H1 (cell line): Measurements from ENCODE around the gene ATOH8. TPM values are rescaled to one million over a fixed set of nuclear protein-coding genes. Genes with fewer than 3 reads are reported as not detected.
A peak's percentile ranks its signal among the peaks of the same experiment; 100 is the strongest.

Experiments used
- CTCF ChIP-seq, 3 experiments: IDR thresholded peaks; 1 replicate in 2 of 3; 2 replicates in 1 of 3; pipeline versions ENCODE4 v1.5.1 to v1.6.1; 2011; ENCODE audit warnings: low read length in 3 of 3, mild to moderate bottlenecking in 3 of 3, inconsistent platforms in 2 of 3, low read depth in 1 of 3, moderate library complexity in 1 of 3; ENCODE audit not compliant: insufficient read depth in 1 of 3; ENCODE audit errors: control extremely low read depth in 1 of 3
- RAD21 ChIP-seq, 2 experiments: IDR thresholded peaks in 1 of 2; conservative IDR thresholded peaks in 1 of 2; 2 replicates each; pipeline ENCODE4 v1.6.1; 2011; ENCODE audit warnings: low read depth in 2 of 2, low read length in 2 of 2, improper control_type of control experiment in 1 of 2, inconsistent platforms in 1 of 2, mild to moderate bottlenecking in 1 of 2, moderate library complexity in 1 of 2
- polyA plus RNA-seq, 7 experiments: library from polyadenylated mRNA; depleted of rRNA in 3 of 7; stranded (reverse) in 5 of 7; unstranded in 2 of 7; fragments of >200 nt in 5 of 7; fragments of 200-250 nt in 2 of 7; gene quantifications; 1 replicate in 5 of 7; 2 replicates in 1 of 7; 4 replicates in 1 of 7; pipeline versions ENCODE4 v1.2.1 to v1.2.3, GENCODE V29; 2011 to 2013; ENCODE audit warnings: missing spikeins in 2 of 7, mixed read lengths in 2 of 7
- total RNA-seq: library from RNA; stranded (reverse); fragmentation: NEBNext Ultra II Directional; extraction: Animal tissue kit (Norgen Biotek cat#: 25700); gene quantifications from 2 replicates; pipeline ENCODE4 v1.2.1, GENCODE V29; 2021

ATOH8 gene
- total and polyA plus RNA-seq, 2 of the 8 experiments (the other 6 are each of a cell fraction or from before 2014, with no cell fraction given): 0.50 to 0.53 TPM

DNA sequence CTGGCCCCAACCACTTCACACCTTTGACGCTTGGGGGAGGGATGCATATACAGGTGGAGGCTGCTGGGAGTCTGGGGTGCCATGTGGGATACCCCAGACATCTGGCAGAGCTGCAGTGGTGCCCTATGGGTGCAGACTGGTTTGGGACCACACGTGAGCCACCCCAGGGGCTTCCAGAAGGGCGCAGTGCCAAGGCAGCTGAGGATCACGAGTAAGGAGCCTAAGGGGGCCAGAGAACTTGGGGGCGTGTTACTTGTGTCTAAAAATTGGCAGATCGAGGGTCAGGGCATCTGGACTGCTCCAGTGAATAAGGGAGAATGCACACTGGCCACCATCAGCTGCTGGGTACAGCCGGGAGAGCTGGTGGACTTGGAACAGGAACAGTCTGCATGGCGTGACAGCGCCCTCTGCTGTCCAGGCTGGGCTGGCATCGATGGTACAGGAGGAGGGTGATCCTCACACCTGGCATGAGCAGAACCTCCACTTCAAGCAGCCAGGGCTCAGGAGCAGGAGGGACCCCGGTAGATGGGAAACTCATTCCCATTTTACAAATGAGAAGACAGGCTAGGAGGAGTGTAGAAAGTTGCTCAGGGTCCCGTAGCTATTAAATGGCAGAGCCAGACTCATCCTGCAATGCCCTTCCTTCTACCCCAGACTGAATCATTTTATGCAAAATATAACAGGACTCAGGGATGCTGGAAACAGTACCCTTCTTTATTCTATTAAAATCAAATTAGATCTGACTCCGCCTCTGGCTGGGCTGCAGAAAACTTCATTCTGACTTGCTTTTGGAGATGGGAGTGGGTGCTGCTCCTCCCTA is 60.4 kb downstream of the ATOH8 start (continued):
- TF ChIP-seq CTCF (IDR thresholded peaks at IDR 0.05; ENCODE audit: control extremely low read depth in 1 of 3, insufficient read depth in 1 of 3, low read depth in 1 of 3, low read length in 3 of 3) (peak; percentile 95 to 99 (median 99)), RAD21 (IDR thresholded peaks at IDR 0.05 in 1 of 2, conservative IDR thresholded peaks at IDR 0.05 in 1 of 2; ENCODE audit: low read depth in 2 of 2, low read length in 2 of 2) (peak; percentile 97 to 98)
